NCI-H1930 (cell line): ENCODE data around the gene UCMA.
"Not testable (repeated sequence)": the region's sequence is repeated elsewhere in the genome, so short reads cannot be mapped to it uniquely, and the experiment has no call there.

Source experiments
- DNase-seq, 2 experiments: peaks; one replicate each; lab custom pipeline; 2025; lab: John Stamatoyannopoulos, UW

UCMA gene, protein sequence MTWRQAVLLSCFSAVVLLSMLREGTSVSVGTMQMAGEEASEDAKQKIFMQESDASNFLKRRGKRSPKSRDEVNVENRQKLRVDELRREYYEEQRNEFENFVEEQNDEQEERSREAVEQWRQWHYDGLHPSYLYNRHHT

DNA sequence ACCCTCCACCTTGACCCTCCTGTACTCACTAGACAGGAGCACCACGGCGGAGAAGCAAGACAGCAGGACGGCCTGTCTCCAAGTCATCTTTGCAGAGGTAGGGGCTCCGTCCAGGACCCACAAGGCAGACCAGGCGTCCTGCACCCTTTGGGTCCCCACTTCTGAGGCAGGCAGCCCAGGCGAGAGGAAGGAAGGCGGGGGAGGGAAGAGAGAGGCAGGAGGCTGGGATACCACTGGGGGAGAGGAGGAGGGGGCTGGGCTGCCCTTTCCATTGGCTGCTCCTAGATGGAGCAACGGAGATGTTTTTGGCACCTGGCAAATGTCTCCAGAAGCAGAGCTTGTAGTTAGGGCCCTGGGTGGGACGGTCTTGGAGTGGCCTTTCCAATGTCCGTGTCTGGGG, at the start of gene UCMA:
Gene UCMA, minus strand, starts transcription at position 203 of the 400 bp plus-strand sequence. Its CDS starts 116 bp downstream, at position 87.
- DNase-seq: no peak

DNA sequence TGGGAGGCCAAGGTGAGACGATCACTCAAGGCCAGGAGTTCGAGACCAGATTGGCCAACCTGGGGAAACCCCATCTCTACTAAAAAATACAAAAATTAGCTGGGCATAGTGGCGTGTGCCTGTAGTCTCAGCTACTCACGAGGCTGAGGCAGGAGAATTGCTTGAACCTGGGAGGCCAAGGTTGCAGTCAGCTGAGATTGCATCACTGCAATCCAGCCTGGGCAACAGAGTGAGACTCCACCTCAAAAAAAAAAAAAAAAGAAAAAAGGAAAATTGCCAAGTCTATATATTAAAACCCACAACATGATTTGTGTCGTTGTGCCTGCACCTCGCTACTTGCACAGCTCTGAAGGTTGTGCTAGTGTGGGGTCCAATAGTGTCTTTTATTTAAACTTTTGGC, 48.2 kb upstream of the UCMA start:
- not testable (repeated sequence) for DNase-seq

DNA sequence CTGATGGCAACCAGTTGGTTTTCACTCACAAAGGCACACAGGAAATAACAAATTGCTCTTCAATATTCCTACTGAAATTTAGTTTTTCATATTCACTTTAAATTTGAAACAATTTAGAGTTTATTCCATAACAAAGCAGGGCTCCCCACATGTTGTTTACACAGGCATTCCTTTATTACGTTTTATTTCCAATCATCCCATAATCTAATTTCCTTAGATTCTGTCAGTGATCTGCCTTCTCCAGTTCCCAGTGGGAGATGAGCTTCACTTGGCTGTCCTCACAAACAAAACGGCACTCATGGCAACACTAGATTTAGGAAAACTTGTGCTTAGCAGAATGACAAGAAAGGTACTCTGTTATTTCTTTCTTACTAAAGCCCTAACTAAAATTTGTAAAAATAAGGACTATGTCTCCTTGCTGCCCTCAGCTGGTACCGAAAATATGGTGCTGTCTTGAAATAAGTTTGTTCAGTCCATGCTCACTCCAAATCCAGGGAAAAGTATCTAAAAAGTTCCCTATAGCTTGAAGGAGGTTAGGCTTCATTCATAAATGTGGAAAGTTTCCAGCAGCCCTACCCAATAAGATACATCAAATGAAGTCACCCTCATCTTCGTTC, 42.7 kb upstream of the UCMA start:
- no peak for DNase-seq

DNA sequence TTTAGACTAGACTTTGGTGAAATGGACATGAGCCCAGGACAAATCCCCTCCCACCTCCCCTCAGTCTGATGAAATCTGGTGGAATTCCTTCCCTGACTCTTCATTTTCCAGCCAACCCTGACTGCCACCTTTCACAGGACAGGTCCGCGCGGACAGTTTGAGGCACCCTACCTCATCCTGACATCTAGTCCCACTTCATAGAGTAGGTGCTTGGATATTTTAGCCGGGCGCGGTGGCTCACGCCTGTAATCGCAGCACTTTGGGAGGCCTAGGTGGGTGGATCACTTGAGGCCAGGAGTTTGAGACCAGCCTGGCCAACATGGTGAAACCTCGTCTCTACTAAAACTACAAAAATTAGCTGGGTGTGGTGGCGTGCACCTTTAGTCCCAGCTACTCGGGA, 42.0 kb upstream of the UCMA start:
- not testable (repeated sequence) for DNase-seq

DNA sequence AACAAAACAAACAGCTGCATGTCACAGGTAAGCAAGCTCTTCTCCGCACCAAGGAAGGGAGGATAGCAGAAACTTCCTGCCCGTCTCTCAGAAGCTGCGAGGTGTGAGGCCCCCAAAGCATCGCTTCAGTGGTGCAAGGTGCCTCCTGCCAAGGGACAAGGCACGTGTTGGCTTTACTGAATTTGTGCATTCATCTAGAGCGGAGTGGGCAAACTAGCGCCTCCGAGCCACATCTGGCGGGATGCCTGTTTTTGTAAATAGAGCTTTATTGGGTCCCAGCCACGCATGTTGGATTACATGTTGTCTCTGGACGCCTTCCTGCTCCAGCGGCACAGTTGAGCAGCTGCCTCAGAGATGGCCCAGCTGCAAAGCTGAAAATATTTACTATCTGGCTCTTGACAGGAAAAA, 38.0 kb upstream of the UCMA start:
- DNase-seq: no peak

DNA sequence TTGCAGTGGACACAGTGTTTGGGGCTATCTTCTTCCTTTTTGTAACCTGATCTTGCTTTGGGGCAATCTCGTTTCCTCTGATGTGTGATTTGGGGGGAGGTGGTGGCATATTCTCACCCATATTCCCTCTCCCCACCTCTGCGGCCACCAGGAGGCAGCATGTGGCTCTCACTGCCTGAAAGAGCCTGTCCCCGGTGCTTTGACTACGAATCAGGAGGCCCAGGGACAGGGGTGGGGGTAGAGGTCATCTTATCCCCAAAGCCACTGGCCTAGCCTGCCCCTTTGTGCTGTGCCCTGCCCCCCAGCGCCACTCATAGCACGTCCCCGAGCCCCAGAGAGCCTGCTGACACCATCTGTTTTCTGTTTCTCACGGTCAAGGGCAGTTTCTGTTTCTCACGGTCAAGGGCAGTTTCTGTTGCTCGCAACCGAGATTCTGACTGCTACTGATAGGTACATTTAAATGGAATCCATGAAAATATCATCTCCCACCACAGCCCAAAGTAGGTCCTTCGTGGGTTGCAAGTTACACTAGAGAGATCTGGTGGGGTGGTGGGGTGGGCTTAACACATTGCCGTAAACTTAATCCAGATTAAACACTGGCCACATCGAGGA, 37.5 kb upstream of the UCMA start:
- no peak for DNase-seq

DNA sequence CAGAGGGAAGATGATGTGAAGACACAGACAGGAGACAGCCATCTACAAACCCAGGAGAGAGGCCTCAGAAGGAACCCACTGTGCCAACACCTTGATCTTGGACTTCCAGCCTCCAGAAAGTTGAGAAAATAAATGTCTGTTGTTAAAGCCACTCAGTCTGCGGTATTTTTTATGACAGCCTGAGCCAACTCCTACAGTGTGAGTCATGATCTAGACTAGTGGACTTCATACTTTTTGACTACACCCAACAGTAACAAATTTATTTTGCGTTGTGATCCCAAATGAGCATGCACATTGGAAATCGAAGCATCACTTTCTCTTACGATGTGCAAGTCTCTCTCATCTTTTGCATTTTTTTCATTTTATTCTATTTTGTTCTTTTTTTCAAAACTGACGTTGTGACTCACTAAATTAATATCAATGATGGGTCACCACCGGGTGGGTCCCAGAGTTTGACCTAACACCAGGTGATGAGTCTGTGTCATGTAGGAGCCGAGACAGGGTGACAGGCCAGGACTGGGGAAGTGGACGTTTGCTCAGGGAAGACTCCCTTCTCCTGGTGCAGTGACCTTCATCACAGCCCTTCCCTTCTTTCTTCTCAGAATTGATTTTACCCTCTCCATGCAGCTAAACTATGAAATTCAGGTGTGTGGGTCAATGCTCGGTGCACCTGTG, 36.8 kb upstream of the UCMA start:
- no peak for DNase-seq

DNA sequence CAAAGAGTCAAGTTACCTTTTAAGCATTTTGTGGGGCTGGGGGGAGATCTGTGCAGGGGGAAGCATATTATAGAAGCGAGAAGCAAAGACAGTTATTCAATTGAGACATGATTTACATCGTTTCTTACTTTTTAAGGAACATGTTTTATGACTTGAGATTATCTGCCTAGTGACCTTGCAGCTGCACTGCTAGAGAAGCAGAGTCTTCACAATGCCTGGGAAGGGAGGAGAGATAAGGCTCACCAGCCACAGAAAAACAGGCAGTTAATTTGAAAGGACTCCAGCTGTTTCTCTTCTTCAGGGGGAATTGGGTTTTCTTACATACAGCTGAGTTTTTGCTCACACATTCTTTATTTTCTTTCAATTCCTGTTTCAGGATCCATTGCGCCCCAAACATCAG, 34.7 kb upstream of the UCMA start:
- DNase-seq: no peak

DNA sequence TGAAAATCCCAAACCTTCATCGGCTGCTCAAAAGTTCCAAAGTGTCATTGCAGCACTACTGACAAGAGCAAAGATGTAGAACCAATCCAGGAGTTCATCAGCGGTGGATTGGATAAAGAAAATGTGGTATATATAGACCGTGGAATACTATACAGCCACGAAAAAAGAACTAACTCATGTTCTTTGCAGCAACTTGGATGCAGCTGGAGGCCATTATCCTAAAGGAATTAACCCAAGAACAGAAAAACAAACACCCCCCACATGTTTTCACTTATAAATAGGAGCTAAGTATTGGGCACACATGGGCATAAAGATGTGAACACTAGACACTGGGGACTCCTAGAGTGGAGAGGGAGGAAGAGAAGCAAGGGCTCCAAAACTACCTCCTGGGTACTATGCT, 34.1 kb upstream of the UCMA start:
- DNase-seq: no peak

DNA sequence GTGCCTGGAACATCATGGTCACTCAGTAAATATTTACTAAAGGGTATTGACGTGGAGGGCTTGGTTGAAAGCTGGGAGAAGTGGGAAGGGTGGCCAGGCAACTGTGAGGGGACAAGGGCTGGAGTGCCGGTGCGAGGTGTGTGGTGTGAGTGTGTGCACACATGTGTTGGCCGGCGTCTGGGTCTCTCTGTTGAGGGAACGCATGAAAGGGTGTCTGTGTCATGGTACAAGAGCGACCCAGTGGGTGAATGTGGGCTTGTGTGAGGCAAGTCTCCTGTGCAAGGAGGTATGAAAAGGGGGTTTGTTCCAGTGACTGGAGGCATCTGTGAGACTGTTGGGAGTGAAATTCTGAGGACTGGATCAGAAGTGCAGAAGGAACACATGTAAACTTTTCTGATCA, 29.4 kb upstream of the UCMA start:
- DNase-seq: no peak

DNA sequence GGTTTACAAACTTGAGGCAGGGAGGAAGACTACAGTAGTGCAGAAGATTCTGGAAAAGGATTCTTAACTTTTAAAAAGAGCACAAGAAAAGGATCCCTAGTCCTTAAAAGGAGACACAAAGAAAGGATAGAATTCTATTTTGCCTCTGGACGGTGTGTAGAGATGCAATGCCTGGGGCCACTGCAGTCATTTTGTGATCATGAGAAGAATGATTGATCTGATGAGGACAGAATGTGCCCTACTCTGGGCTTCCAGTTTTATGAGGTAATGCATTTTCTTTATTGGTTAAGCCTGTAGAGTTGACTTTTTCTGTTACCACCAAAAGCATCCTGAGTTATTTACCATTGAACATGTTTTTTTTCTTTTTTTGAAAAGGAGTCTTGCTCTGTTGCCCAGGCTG, 28.3 kb upstream of the UCMA start:
- no peak for DNase-seq

DNA sequence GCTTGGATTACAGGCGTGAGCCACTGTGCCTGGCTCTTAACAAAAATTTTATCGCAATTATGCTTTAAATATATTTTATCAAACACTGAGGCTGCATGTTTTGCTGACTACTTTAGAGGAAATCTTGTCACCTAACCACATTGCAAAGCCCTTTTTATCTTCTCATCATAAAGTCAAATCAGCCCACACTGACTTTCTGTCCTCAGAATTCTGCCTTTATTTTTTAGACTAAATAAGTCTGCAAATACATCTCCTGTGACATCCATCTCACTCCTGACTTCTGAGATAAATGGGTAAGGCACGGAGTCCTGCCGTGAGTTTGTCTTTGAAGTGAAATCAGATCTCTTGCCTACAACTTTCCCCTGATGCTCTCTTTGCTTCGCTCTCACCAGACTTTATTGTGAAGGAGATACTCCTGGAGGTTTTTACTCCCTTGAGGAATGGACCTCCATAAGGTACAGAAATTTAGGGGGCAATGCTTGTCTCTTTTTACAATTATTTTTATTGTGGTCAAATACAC, 23.5 kb upstream of the UCMA start:
- DNase-seq: no peak

DNA sequence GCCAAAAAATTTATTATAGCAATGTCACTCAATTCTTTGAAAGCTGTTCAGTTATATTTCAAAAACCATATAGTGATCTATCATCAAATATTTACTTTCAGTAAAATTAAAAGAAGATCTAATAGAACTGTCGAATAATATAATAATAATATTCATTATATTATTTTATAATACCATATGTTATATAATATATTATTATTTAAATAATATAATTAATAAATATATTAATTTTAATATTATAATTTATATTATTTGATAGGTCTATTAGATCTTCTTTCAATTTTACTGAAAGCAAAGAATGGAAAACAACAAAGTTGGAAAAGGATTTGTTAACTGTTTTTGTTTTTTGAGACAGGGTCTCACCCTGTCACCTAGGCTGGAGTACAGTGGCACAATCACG, 22.5 kb upstream of the UCMA start:
- DNase-seq: no peak

DNA sequence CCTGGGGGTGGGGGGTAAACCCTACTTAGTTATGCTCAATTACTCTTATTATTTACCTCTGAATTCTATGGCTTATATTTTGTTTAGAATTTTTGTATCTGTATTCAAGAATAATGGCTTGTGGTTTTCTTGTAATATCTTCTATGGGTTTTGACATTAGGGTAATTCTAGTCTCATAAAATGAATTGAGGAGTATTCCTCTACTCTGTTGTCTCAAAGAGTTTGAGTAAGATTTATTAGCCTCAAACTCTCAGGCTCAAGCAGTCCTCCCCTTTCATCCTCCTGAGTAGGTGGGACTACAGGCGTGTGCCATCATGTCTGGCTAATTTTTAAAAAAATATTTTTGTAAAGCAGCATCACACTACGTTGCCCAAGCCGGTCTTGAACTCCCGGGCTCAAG, 19.6 kb upstream of the UCMA start:
- no peak for DNase-seq

DNA sequence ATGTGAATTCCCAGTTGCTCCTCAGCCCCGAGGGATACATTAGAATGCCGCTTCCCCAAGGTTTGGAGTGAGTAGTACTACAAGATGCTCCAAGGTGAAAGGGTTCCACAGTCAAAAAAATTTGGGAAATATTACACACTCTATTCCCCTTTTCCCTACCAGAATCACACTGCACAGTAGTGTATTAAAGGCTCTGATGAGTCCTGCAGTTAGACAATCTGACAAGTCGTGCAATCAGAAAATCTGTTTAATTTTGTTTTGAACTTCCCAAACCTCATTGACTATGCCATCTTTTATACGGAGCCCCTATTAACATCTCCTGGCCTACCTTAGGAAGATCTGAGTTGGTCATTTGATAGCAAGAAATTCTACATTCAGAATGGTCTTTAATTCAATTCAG, 13.6 kb upstream of the UCMA start:
- no peak for DNase-seq

DNA sequence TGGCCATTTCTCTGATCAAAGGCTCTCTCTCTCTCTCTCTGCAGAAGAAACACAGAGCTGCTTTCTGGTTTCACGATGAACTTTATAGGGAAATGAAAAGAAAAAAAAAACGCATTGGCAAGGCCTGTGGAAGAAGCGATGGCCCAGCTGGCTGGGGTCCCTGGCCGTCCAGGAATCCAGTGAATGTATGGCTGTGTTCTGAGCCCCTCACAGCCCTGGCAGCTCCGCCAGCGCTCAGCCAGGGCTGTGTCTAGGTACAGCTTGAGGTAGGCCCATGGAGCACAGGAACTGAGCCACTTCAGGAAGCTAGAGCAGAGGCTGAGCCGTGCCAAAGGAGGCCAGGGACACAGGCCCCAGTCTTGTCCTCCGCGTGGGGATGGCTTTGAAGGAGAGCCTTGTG, 13.1 kb upstream of the UCMA start:
- no peak for DNase-seq

DNA sequence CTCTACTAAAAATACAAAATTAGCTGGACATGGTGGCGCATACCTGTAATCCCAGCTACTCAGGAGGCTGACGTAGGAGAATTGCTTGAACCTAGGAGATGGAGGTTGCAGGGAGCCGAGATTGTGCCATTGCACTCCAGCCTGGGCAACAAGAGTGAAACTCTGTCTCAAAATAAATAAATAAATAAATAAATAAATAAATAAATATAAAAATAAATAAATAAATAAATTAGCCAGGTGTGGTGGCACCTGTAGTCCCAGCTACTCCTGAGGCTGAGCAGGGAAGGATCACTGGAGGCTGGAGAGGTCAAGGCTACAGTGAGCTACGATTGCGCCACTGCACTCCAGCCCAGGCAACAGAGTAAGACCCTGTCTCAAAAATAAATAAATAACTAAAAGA, 8.1 kb upstream of the UCMA start:
- DNase-seq: not testable (repeated sequence)

DNA sequence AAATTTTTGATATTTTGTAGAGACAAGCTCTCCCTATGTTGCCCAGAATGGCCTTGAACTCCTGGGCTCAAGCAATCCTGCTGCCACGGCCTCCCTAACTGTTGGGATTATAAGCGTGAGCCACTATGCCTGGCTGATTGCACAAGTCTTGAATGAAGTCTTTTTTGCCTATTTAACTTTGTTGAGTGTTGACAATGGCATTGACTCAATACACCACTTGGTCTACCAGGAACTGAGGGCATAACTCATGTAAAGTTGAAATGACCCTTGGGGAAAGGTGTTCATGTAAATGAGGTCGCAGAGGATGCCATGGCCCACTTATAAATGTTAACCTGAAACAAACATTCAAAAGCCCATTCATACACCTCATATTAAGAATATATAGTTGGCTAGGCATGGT, 7.4 kb upstream of the UCMA start:
- DNase-seq: no peak

DNA sequence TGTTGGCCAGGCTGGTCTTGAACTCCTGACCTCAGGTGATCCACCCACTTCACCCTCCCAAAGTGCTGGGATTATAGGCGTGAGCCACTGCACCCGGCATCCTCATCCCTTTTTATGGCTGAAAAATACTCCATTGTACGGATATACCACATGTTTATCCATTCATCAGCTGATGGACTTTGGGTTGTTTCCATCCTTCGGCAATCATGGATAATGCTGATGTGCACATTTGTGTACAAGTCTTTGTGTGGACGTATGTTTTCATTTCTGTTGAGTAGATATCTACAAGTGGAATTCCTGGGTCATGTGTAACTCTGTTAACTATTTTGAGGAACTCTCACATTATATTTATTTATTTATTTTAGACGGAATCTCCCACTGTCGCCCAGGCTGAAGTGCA, 5.7 kb upstream of the UCMA start:
- no peak for DNase-seq

DNA sequence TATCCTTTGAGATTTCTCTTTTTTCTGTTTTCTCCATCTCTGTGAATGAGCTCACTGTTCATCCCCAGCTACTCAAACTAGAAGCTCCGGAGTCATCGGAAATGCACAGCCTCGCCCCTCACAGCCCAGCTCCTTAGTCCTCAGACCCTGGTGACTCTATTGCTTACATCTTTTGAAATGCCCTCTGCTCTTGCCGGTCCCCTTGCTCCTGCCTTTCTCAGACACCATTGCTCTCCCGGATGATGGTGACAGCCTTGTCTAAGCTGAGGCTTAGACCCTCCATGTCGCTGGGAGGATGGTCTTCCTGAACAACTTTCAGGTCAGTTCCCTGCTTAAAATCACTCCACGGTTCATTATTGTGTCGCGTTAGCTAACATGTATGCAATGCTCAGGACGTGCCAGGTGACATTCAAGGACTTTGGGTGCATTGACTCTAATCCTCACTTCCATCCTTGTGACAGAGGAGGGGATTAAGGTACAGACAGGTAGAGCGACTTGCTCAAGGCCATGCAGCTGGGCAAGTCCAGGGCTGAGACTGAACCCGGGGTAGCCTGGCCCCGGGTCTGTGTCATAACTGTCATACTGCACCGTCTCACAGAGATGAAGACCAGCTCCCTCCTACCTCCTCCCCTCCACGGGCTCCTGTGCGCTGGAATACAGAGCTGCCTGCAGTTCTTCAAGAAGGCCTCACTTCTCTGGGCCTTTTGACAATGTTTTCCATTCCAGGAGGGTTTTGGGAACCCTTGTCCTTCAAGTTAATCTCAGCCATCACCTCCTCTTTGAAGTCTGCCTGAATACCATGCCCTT, 4.3 kb upstream of the UCMA start:
- DNase-seq: no peak

DNA sequence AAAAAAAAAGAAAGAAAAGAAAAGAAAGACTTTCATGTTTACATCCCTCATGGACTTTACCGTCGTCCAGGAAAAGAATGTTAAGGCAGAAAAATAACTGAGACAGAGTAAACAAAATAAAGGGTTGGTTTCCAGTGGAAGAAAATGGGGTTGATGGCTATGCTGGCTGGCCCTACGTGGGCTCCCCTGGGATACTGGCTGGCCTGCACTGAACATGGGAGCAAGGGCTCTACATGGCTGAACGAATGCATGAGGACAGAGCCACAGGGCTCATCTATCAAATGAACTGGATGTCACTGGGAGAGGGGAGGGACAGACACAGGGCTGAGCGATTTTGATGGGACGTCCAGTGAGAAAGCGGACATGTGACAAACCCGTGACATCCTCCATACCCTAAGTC, 2.5 kb upstream of the UCMA start:
- DNase-seq: no peak

DNA sequence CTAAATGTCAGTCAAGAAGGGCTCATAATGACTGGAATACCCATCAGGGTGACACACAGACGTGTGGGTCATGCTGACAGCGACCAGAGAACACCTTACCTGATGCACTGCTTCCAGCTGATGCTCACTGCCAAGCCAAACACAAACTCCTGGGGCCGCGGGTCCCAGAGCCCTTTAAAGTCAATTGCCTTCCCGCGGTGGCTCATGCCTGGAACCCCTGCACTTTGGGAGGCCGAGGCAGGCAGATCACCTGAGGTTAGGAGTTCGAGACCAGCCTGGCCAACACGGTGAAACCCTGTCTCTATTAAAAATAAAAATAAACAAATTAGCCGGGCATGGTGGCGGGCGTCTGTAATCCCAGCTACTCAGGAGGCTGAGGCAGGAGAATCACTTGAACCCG, 562 bp upstream of the UCMA start:
- DNase-seq: not testable (repeated sequence)
